OCI-LY1 (cell line): ENCODE results near the gene CTXND1.

Experiments
- CTCF ChIP-seq: fragments of 200-600 bp; sonication (generic), shearing (Covaris generic); IDR thresholded peaks from 2 replicates; pipeline ENCODE4 v1.5.1; 2017; ENCODE audit warnings: mild to moderate bottlenecking, antibody characterized with exemption, low read length, moderate library complexity, mixed read lengths
- EZH2 ChIP-seq: fragments of 200-600 bp; sonication (generic), shearing (Covaris generic); IDR thresholded peaks from 2 replicates; pipeline ENCODE4 v1.8.0; 2017; ENCODE audit warnings: borderline replicate concordance, mixed run types, mild to moderate bottlenecking, antibody characterized with exemption, low read length, moderate library complexity, mixed read lengths

DNA sequence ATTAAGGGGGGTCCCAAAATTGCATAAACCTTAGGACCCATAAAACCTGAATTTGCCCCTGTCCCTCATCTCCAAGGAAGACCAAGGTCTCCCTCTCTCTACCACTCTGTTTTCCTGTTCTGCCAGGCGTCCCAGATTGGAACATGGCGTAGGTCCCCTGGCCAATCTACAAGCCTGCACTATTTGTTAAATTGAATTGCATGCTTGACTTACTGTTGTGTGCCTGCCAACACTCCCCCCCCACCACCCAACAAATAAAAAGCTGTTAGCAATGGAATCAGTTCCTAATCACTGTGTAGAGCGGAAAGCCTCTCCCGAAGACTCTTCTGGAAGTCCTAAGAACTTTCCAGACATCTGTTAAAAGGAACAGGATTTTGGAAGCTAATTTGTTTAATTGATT lies 11.7 kb downstream of the CTXND1 start:
- TF ChIP-seq CTCF, result no peak
- no peak for TF ChIP-seq EZH2
